Anterior cingulate cortex (tissue), 58 donors: ENCODE measurements around the gene CASP3.
"Not testable (repeated sequence)": the region's sequence is repeated elsewhere in the genome, so short reads cannot be mapped to it uniquely, and the experiment has no call there.

Source experiments
- DNase-seq, 58 donors: peaks; one replicate each; lab custom pipeline; 2025; lab: John Stamatoyannopoulos, UW

The CASP3 gene

GRCh38 chr4:184664445-184665210 is 15.4 kb upstream of the CASP3 start:
- DNase-seq, result no peak

- DNase-seq, result no peak
Observed at GRCh38 chr4:184662236-184662635, 13.0 kb upstream of the CASP3 start.

- no peak for DNase-seq
Observed at GRCh38 chr4:184660978-184661377, 11.7 kb upstream of the CASP3 start.

GRCh38 chr4:184657820-184658219 is 8.6 kb upstream of the CASP3 start:
- not testable (repeated sequence) for DNase-seq

GRCh38 chr4:184657144-184657543 is 7.9 kb upstream of the CASP3 start:
- no peak for DNase-seq

GRCh38 chr4:184655889-184656869 is 6.9 kb upstream of the CASP3 start:
- DNase-seq, result no peak

GRCh38 chr4:184653650-184654049 is 4.4 kb upstream of the CASP3 start:
- DNase-seq, result no peak

- not testable (repeated sequence) for DNase-seq
Observed at GRCh38 chr4:184652681-184653080, 3.4 kb upstream of the CASP3 start.

GRCh38 chr4:184651899-184652298 is 2.7 kb upstream of the CASP3 start:
- no peak for DNase-seq

- peak in 11 of 58 donors; percentile 25 to 49 (median 36) for DNase-seq
Observed at GRCh38 chr4:184649971-184650855, 966 bp upstream of the CASP3 start.

- DNase-seq, result peak in 49 of 58 donors; percentile 13 to 68 (median 48)
Observed at GRCh38 chr4:184648313-184649025, 778 bp downstream of the CASP3 start.

- DNase-seq, result no peak
Observed at GRCh38 chr4:184648054-184648312, 1.3 kb downstream of the CASP3 start.

- DNase-seq, result no peak
Observed at GRCh38 chr4:184647266-184648053, 1.8 kb downstream of the CASP3 start.

GRCh38 chr4:184645904-184646610 is 3.2 kb downstream of the CASP3 start:
- peak in 14 of 58 donors; percentile 1 to 48 (median 18) for DNase-seq

GRCh38 chr4:184644553-184645307 is 4.5 kb downstream of the CASP3 start:
- no peak for DNase-seq

- no peak for DNase-seq
Observed at GRCh38 chr4:184643731-184644130, 5.5 kb downstream of the CASP3 start.

GRCh38 chr4:184641451-184641850 is 7.8 kb downstream of the CASP3 start:
- DNase-seq, result no peak

- DNase-seq, result no peak
Observed at GRCh38 chr4:184641022-184641421, 8.2 kb downstream of the CASP3 start.
